Parathyroid adenoma (tissue), 2 donors: ENCODE results near the gene TLR7.

ENCODE experiments used
- H2AFZ ChIP-seq: fragments of 300-600 bp; sonication (generic); one replicate; pipeline ENCODE4 v1.7.0; 2017; ENCODE audit warnings: antibody characterized with exemption, mild to moderate bottlenecking
- H3K27ac ChIP-seq: fragments of 300-600 bp; sonication (generic); one replicate; pipeline ENCODE4 v1.7.0; 2017
- H3K27me3 ChIP-seq: fragments of 300-600 bp; sonication (generic); one replicate; pipeline ENCODE4 v1.7.0; 2017; ENCODE audit warnings: low read length; ENCODE audit not compliant: control insufficient read depth, insufficient read depth
- H3K36me3 ChIP-seq: fragments of 300-600 bp; sonication (generic); one replicate; pipeline ENCODE4 v1.7.0; 2017; ENCODE audit warnings: low read length; ENCODE audit not compliant: control insufficient read depth, insufficient read depth
- H3K4me1 ChIP-seq: fragments of 300-600 bp; sonication (generic); one replicate; pipeline ENCODE4 v1.7.0; 2017; ENCODE audit warnings: control low read depth
- H3K4me2 ChIP-seq: fragments of 300-600 bp; sonication (generic); one replicate; pipeline ENCODE4 v1.7.0; 2017; ENCODE audit warnings: low read length
- H3K4me3 ChIP-seq: fragments of 300-600 bp; sonication (generic); one replicate; pipeline ENCODE4 v1.7.0; 2017; ENCODE audit warnings: low read depth, low read length
- H3K79me2 ChIP-seq: fragments of 300-600 bp; sonication (generic); one replicate; pipeline ENCODE4 v1.7.0; 2017; ENCODE audit warnings: control low read depth
- H3K9ac ChIP-seq: fragments of 300-600 bp; sonication (generic); one replicate; pipeline ENCODE4 v1.7.0; 2017; ENCODE audit warnings: mild to moderate bottlenecking
- H3K9me3 ChIP-seq: fragments of 300-600 bp; sonication (generic); one replicate; pipeline ENCODE4 v1.7.0; 2017; ENCODE audit warnings: low read length; ENCODE audit not compliant: control insufficient read depth
- TF ChIP-seq, protein P1 (sequence below): fragments of 300-600 bp; sonication (generic); IDR thresholded peaks from one replicate; pipeline ENCODE4 v1.7.0; 2017; ENCODE audit warnings: antibody characterized with exemption, mild to moderate bottlenecking
- donor health status: primary hyperparathyroidism.

Gene TLR7

DNA sequence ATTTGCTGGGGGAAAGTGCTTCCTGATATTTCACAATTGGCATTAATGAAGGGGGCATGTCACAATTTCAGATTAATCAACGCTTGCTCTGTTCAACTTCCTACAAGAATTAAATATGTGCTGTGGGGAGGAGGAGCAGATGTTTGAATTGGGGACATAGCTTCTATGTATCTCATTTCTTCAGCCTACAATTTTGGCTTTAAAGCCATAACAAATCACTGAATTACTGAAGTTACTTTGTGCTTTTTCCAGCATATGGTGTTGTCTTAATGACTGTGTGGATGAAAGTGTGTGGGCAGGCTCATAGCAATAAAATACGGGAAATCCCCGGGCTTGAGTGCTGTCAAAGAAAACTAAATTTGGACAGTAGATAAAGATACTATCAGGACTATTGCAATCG is 813 bp downstream of the TLR7 start:
- H2AFZ ChIP-seq, result no peak overlapping the region
- TF ChIP-seq, protein P1, sequence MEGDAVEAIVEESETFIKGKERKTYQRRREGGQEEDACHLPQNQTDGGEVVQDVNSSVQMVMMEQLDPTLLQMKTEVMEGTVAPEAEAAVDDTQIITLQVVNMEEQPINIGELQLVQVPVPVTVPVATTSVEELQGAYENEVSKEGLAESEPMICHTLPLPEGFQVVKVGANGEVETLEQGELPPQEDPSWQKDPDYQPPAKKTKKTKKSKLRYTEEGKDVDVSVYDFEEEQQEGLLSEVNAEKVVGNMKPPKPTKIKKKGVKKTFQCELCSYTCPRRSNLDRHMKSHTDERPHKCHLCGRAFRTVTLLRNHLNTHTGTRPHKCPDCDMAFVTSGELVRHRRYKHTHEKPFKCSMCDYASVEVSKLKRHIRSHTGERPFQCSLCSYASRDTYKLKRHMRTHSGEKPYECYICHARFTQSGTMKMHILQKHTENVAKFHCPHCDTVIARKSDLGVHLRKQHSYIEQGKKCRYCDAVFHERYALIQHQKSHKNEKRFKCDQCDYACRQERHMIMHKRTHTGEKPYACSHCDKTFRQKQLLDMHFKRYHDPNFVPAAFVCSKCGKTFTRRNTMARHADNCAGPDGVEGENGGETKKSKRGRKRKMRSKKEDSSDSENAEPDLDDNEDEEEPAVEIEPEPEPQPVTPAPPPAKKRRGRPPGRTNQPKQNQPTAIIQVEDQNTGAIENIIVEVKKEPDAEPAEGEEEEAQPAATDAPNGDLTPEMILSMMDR, result no peak
- H3K27me3 ChIP-seq, result no peaks in the 10 kb centered on the region
- H3K27ac ChIP-seq, result no peak overlapping the region
- no peak overlapping the region for H3K9ac ChIP-seq
- H3K4me1 ChIP-seq, result no peaks in the 10 kb centered on the region
- H3K79me2 ChIP-seq, result no peaks in the 10 kb centered on the region
- H3K4me3 ChIP-seq, result no peak overlapping the region
- no peak overlapping the region for H3K4me2 ChIP-seq
- no peaks in the 10 kb centered on the region for H3K9me3 ChIP-seq
- no peaks in the 10 kb centered on the region for H3K36me3 ChIP-seq

DNA sequence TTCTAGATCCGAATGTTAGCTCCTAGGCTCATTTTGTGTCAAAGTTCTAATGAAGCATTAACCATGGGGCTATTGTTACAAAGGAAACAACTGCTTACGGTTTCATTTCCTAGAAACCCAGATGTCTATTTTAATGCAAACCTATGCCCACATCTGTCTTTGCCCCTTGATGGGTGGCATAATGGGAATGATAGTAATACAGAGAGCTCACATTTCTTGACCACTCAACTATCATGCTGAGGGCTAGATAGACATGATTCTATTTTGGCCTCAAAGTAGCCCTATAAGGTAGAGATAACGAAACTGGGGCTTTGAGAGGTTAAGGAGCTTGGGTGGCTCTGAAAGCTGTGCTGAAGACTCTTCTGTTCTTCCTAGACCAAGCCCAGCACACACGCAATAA is 1.9 kb downstream of the TLR7 start:
- Histone ChIP-seq H2AFZ (no peak overlapping the region), H3K9ac (no peak overlapping the region), H3K4me2 (no peak overlapping the region), H3K27me3 (no peaks in the 10 kb centered on the region), H3K27ac (no peak overlapping the region), H3K9me3 (no peaks in the 10 kb centered on the region), H3K79me2 (no peaks in the 10 kb centered on the region), H3K4me1 (no peaks in the 10 kb centered on the region), H3K4me3 (no peak overlapping the region), H3K36me3 (no peaks in the 10 kb centered on the region)
- TF ChIP-seq, protein P1, result no peak

DNA sequence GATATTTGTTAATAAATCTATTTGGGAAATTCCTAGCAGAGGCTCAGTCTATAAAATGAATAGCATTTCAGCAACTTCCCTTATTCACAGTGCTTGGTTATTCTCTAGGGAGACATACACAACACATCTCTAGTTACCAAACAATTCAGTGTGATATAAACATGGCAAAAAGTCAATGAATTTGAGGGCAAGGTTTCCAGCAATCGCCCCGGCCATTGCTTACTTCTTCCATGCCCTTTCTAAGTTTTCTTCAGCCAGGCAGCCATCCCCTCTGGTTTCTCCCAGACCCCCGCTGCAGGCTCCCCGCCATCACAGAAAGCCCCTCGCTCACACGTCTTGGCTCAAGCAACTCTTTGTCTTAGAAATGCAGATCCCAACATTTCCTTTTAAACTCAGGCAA is 4.4 kb downstream of the TLR7 start:
- TF ChIP-seq, protein P1, result no peak
- Histone ChIP-seq H3K9ac (no peak overlapping the region), H3K36me3 (no peaks in the 10 kb centered on the region), H3K27me3 (no peaks in the 10 kb centered on the region), H3K9me3 (no peaks in the 10 kb centered on the region), H2AFZ (no peak overlapping the region), H3K27ac (no peak overlapping the region), H3K79me2 (no peaks in the 10 kb centered on the region), H3K4me1 (no peaks in the 10 kb centered on the region), H3K4me3 (no peak overlapping the region), H3K4me2 (no peak overlapping the region)

DNA sequence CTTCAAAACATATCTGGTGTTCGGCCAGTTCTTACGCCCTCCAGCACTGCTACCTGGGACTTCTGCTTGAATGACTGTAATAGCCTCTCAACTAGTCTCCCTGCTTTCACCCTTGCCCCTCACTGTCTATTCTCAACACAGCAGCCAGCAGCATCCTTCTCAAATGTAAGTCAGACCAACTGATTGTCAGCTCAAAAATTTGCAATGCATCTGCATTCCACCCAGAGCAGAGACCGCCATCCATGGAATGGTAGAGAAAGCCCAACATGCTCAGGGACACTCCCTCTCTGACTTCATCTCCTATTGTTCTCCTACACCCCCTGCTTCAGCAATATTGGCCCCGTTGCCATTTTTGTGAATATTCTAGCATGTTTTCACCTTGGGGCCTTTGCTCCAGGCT is 5.9 kb downstream of the TLR7 start:
- Histone ChIP-seq H3K27ac (no peak overlapping the region), H3K27me3 (no peaks in the 10 kb centered on the region), H3K4me2 (no peak overlapping the region), H3K9ac (no peak overlapping the region), H3K36me3 (no peaks in the 10 kb centered on the region), H3K79me2 (no peaks in the 10 kb centered on the region), H3K4me3 (no peak overlapping the region), H3K4me1 (no peaks in the 10 kb centered on the region), H3K9me3 (no peaks in the 10 kb centered on the region), H2AFZ (no peak overlapping the region)
- TF ChIP-seq, protein P1, result no peak

DNA sequence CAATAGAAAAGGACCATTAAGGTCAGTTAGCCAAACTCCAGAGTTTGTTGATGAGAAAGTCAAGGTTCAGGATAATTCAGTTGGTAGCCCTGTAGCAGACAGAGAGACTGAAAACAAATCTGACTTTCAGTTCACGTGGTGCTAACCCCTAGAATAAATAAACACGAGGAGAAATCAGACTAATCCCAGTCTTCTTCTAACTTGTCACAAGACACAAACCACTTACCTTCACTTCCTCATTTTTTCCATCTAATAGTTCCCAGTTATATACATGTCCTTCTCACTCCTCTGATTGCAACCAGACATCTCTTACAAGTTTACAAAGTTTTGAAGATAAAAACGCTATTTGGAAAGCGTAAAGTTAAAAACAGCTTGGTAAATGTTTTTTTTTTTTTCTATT is 7.7 kb downstream of the TLR7 start:
- no peaks in the 10 kb centered on the region for H3K36me3 ChIP-seq
- H3K4me2 ChIP-seq, result no peak overlapping the region
- TF ChIP-seq, protein P1, result no peak
- no peak overlapping the region for H3K9ac ChIP-seq
- no peaks in the 10 kb centered on the region for H3K9me3 ChIP-seq
- H3K27ac ChIP-seq, result no peak overlapping the region
- H3K4me1 ChIP-seq, result no peaks in the 10 kb centered on the region
- no peaks in the 10 kb centered on the region for H3K27me3 ChIP-seq
- H3K4me3 ChIP-seq, result no peak overlapping the region
- H3K79me2 ChIP-seq, result no peaks in the 10 kb centered on the region
- H2AFZ ChIP-seq, result no peak overlapping the region
